HL-60 (cell line): ENCODE measurements around the gene AGMAT.

Source experiments
- DNase-seq, 2 experiments: peaks; one replicate each; pipeline ENCODE4 v3.0.0-alpha.2; 2010 to 2020; ENCODE audit warnings: low read depth in 1 of 2, low spot score in 1 of 2
- H3K27ac ChIP-seq: fragments of 250-450 bp; sonication (Bioruptor Pico); replicated peaks from 2 replicates; pipeline ENCODE4 v1.5.1; 2020; ENCODE audit warnings: mild to moderate bottlenecking, moderate library complexity
- H3K27me3 ChIP-seq: fragments of 250-450 bp; sonication (Bioruptor Pico); 2 replicates; pipeline ENCODE4 v1.5.1; 2021; ENCODE audit warnings: mild to moderate bottlenecking, moderate library complexity; ENCODE audit not compliant: insufficient read depth, poor library complexity, severe bottlenecking
- H3K4me3 ChIP-seq: replicated peaks from 2 replicates; pipeline ENCODE4 v1.5.1; 2011; ENCODE audit warnings: mild to moderate bottlenecking, control low read depth, low read length; ENCODE audit not compliant: insufficient read depth
- CTCF ChIP-seq: IDR thresholded peaks from one replicate; pipeline ENCODE4 v1.5.1; 2011; ENCODE audit warnings: low read length, control low read depth, inconsistent platforms; ENCODE audit not compliant: insufficient read depth
- GABPA ChIP-seq: IDR thresholded peaks from 2 replicates; pipeline ENCODE4 v1.6.1; 2012; ENCODE audit warnings: low read depth
- POLR2AphosphoS5 ChIP-seq: IDR thresholded peaks from 2 replicates; pipeline ENCODE4 v1.6.1; 2012; ENCODE audit warnings: low read depth
- SPI1 ChIP-seq: IDR thresholded peaks from 2 replicates; pipeline ENCODE4 v1.6.1; 2012; ENCODE audit warnings: low read depth, mild to moderate bottlenecking, borderline replicate concordance
- TF ChIP-seq, protein P1 (sequence below): IDR thresholded peaks from 2 replicates; pipeline ENCODE4 v1.6.1; 2012; ENCODE audit warnings: low read depth; ENCODE audit not compliant: insufficient replicate concordance

Gene AGMAT

GRCh38 chr1:15578921-15579682 lies 5.7 kb downstream of the AGMAT start:
- Histone ChIP-seq H3K27ac (no peak overlapping the region), H3K4me3 (no peak overlapping the region), H3K27me3 (no peaks in the 10 kb centered on the region)
- TF ChIP-seq CTCF = no peak
- no peak for TF ChIP-seq GABPA
- no peak for TF ChIP-seq SPI1
- TF ChIP-seq POLR2AphosphoS5 = no peak
- TF ChIP-seq, protein P1, sequence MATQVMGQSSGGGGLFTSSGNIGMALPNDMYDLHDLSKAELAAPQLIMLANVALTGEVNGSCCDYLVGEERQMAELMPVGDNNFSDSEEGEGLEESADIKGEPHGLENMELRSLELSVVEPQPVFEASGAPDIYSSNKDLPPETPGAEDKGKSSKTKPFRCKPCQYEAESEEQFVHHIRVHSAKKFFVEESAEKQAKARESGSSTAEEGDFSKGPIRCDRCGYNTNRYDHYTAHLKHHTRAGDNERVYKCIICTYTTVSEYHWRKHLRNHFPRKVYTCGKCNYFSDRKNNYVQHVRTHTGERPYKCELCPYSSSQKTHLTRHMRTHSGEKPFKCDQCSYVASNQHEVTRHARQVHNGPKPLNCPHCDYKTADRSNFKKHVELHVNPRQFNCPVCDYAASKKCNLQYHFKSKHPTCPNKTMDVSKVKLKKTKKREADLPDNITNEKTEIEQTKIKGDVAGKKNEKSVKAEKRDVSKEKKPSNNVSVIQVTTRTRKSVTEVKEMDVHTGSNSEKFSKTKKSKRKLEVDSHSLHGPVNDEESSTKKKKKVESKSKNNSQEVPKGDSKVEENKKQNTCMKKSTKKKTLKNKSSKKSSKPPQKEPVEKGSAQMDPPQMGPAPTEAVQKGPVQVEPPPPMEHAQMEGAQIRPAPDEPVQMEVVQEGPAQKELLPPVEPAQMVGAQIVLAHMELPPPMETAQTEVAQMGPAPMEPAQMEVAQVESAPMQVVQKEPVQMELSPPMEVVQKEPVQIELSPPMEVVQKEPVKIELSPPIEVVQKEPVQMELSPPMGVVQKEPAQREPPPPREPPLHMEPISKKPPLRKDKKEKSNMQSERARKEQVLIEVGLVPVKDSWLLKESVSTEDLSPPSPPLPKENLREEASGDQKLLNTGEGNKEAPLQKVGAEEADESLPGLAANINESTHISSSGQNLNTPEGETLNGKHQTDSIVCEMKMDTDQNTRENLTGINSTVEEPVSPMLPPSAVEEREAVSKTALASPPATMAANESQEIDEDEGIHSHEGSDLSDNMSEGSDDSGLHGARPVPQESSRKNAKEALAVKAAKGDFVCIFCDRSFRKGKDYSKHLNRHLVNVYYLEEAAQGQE = no peak
- DNase-seq = no peak

GRCh38 chr1:15577691-15578090 lies 7.2 kb downstream of the AGMAT start:
- TF ChIP-seq GABPA (no peak), SPI1 (no peak), POLR2AphosphoS5 (no peak), CTCF (no peak)
- TF ChIP-seq, protein P1 = no peak
- no peak overlapping the region for H3K27ac ChIP-seq
- DNase-seq = no peak
- H3K27me3 ChIP-seq = no peaks in the 10 kb centered on the region
- H3K4me3 ChIP-seq = no peak overlapping the region

DNA sequence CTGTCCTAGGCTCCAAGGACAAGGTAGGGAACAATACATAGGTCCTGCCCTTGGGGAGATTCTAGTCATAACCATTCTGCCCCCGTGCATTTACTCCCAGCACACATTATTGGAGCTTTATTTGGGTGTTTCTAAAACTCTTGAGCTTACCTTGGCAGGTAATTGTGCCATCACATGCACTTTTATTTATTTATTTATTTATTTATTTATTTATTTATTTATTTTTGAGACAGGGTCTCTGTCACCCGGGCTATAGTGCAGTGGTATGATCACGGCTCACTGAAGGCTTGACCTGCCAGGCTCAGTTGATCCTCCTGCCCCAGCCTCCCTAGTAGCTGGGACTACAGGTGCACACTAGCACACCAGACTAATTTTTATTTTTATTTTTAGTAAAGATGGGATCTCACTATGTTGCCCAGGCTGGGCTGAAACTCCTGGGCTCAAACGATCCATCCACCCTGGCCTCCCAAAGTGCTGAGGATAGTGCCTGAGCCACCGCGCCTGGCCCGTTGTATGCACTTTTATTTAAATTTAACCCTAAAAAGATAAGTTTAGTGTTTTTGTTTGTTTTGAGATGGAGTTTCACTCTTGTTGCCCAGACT lies 9.2 kb downstream of the AGMAT start:
- no peak for DNase-seq
- no peak for TF ChIP-seq POLR2AphosphoS5
- TF ChIP-seq SPI1 = no peak
- no peak for TF ChIP-seq CTCF
- TF ChIP-seq, protein P1 = no peak
- TF ChIP-seq GABPA = no peak
- no peak overlapping the region for H3K4me3 ChIP-seq
- no peaks in the 10 kb centered on the region for H3K27me3 ChIP-seq
- H3K27ac ChIP-seq = no peak overlapping the region
